Parathyroid adenoma (tissue), 2 donors: ENCODE measurements around the gene DMAC2L.
A peak's percentile ranks its signal among the peaks of the same experiment; 100 is the strongest.
"Not testable (repeated sequence)": the region's sequence is repeated elsewhere in the genome, so short reads cannot be mapped to it uniquely, and the experiment has no call there.

Source experiments
- H2AFZ ChIP-seq: fragments of 300-600 bp; sonication (generic); one replicate; pipeline ENCODE4 v1.7.0; 2017; ENCODE audit warnings: antibody characterized with exemption, mild to moderate bottlenecking
- H3K27ac ChIP-seq: fragments of 300-600 bp; sonication (generic); one replicate; pipeline ENCODE4 v1.7.0; 2017
- H3K27me3 ChIP-seq: fragments of 300-600 bp; sonication (generic); one replicate; pipeline ENCODE4 v1.7.0; 2017; ENCODE audit warnings: low read length; ENCODE audit not compliant: control insufficient read depth, insufficient read depth
- H3K36me3 ChIP-seq: fragments of 300-600 bp; sonication (generic); one replicate; pipeline ENCODE4 v1.7.0; 2017; ENCODE audit warnings: low read length; ENCODE audit not compliant: control insufficient read depth, insufficient read depth
- H3K4me1 ChIP-seq: fragments of 300-600 bp; sonication (generic); one replicate; pipeline ENCODE4 v1.7.0; 2017; ENCODE audit warnings: control low read depth
- H3K4me2 ChIP-seq: fragments of 300-600 bp; sonication (generic); one replicate; pipeline ENCODE4 v1.7.0; 2017; ENCODE audit warnings: low read length
- H3K4me3 ChIP-seq: fragments of 300-600 bp; sonication (generic); one replicate; pipeline ENCODE4 v1.7.0; 2017; ENCODE audit warnings: low read depth, low read length
- H3K79me2 ChIP-seq: fragments of 300-600 bp; sonication (generic); one replicate; pipeline ENCODE4 v1.7.0; 2017; ENCODE audit warnings: control low read depth
- H3K9ac ChIP-seq: fragments of 300-600 bp; sonication (generic); one replicate; pipeline ENCODE4 v1.7.0; 2017; ENCODE audit warnings: mild to moderate bottlenecking
- H3K9me3 ChIP-seq: fragments of 300-600 bp; sonication (generic); one replicate; pipeline ENCODE4 v1.7.0; 2017; ENCODE audit warnings: low read length; ENCODE audit not compliant: control insufficient read depth
- TF ChIP-seq, protein P1 (sequence below): fragments of 300-600 bp; sonication (generic); IDR thresholded peaks from one replicate; pipeline ENCODE4 v1.7.0; 2017; ENCODE audit warnings: antibody characterized with exemption, mild to moderate bottlenecking
- donor health status: primary hyperparathyroidism.

Gene DMAC2L

DNA sequence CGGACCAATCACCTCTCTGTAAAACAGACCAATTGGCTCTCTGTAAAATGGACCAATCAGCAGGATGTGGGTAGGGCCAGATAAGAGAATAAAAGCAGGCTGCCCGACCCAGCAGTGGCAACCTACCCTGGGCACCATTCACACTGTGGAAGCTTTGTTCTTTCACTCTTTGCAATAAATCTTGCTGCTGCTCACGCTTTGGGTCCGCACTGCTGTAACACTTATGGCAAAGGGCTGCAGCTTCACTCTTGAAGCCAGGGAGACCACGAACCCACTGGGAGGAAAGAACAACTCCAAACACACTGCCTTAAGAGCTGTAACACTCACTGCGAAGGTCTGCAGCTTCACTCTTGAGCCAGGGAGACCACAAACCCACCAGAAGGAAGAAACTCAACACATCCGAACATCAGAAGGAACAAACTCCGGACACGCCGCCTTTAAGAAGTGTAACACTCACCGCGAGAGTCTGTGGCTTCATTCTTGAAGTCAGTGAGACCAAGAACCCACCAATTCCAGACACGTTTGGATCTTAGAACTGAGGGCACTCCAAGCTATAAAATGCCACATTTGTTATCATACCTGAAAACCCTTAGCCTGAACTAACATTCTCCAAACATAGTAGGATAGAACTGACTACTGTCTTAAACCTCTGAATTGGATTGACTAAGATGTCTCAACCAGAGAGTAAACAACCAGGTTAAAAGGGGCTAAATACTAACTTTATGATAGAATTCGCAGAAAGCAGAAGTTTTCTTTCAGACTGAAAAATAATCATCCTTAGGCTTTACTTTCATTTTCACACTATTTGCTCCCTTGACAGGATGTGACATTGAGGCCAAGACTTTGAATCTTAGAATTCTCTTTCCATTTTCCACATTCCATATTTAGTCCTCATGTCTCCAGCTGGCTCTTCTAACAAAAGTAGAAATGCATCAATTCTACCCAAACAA lies 50.9 kb downstream of the DMAC2L start:
- H3K4me3 ChIP-seq = no peak overlapping the region

DNA sequence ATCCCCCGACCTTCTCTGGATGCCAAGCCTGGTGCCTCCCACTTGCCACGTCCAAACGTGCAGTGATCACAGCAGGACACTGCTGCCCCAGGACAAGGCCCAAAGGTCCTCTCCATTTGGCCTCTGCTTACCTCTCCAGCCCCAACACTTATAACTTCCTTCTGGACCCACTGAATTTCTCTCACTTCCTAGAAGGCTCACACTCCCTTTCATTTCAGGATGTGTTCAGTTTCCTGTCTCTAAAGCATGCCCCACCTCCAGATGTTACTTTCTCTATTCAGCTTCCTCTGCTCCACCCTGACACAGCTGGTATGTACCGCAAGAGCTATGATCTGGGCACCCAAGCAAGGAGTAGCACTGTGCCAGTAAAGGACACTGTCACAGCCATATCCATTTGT lies 51.6 kb downstream of the DMAC2L start:
- H3K9ac ChIP-seq = no peak overlapping the region
- H3K4me2 ChIP-seq = no peak overlapping the region
- H3K9me3 ChIP-seq = no peaks in the 10 kb centered on the region
- TF ChIP-seq, protein P1, sequence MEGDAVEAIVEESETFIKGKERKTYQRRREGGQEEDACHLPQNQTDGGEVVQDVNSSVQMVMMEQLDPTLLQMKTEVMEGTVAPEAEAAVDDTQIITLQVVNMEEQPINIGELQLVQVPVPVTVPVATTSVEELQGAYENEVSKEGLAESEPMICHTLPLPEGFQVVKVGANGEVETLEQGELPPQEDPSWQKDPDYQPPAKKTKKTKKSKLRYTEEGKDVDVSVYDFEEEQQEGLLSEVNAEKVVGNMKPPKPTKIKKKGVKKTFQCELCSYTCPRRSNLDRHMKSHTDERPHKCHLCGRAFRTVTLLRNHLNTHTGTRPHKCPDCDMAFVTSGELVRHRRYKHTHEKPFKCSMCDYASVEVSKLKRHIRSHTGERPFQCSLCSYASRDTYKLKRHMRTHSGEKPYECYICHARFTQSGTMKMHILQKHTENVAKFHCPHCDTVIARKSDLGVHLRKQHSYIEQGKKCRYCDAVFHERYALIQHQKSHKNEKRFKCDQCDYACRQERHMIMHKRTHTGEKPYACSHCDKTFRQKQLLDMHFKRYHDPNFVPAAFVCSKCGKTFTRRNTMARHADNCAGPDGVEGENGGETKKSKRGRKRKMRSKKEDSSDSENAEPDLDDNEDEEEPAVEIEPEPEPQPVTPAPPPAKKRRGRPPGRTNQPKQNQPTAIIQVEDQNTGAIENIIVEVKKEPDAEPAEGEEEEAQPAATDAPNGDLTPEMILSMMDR = no peak
- no peaks in the 10 kb centered on the region for H3K27me3 ChIP-seq
- no peaks in the 10 kb centered on the region for H3K4me1 ChIP-seq
- peak overlapping the region; percentile 45 for H2AFZ ChIP-seq
- H3K79me2 ChIP-seq = no peaks in the 10 kb centered on the region
- H3K27ac ChIP-seq = peak overlapping the region; percentile 47
- H3K36me3 ChIP-seq = no peaks in the 10 kb centered on the region
- H3K4me3 ChIP-seq = no peak overlapping the region

More for the DNA sequence above, 50.9 kb downstream of the DMAC2L start:
- H3K27me3 ChIP-seq = no peaks in the 10 kb centered on the region
- TF ChIP-seq, protein P1 = no peak
- no peaks in the 10 kb centered on the region for H3K9me3 ChIP-seq
- no peaks in the 10 kb centered on the region for H3K79me2 ChIP-seq
- H3K36me3 ChIP-seq = no peaks in the 10 kb centered on the region
- H2AFZ ChIP-seq = peak overlapping the region; percentile 45
- no peaks in the 10 kb centered on the region for H3K4me1 ChIP-seq
- peak overlapping the region; percentile 47 for H3K27ac ChIP-seq
- H3K4me2 ChIP-seq = no peak overlapping the region
- no peak overlapping the region for H3K9ac ChIP-seq

DNA sequence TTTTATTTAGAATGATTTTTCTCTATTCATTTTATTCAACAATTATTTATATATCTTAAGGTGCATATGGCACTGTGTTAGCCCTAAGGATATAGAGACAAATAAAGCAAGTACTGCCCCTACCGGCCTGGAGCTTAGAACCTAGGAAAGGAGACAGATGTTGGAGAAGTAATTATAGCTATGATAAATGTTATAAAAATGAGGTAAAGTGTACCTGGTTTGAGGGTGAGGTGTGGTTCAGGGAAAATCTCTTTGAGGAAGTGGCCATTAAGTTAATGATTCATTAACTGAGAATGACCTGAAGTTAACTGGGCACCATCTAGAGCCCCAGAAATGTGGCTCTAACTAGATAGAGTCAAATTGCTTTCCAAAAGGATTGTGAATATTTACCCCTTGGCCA lies 52.7 kb downstream of the DMAC2L start:
- Histone ChIP-seq H3K9me3 (no peaks in the 10 kb centered on the region), H3K27me3 (no peaks in the 10 kb centered on the region), H3K36me3 (no peaks in the 10 kb centered on the region), H2AFZ (no peak overlapping the region), H3K9ac (no peak overlapping the region), H3K4me1 (no peaks in the 10 kb centered on the region), H3K4me2 (no peak overlapping the region), H3K79me2 (no peaks in the 10 kb centered on the region), H3K4me3 (no peak overlapping the region), H3K27ac (no peak overlapping the region)
- TF ChIP-seq, protein P1 = no peak

DNA sequence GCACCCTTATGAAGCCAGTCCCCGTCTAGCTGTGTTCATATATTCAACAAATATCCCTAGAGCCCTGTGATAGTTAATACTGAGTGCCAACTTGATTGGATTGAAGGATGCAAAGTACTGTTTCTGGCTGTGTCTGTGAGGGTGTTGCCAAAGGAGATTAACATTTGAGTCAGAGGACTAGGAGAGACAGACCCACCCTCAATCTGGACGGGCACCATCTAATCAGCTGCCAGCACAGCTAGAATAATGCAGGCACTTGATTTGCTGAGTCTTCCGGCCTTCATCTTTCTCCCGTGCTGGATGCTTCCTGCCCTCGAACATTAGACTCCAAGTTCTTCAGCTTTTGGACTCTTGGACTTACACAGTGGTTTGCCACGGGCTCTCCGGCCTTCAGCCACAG lies 53.4 kb downstream of the DMAC2L start:
- not testable (repeated sequence) for H3K36me3 ChIP-seq, H3K4me1 ChIP-seq, H2AFZ ChIP-seq, H3K4me3 ChIP-seq, H3K27me3 ChIP-seq, H3K79me2 ChIP-seq, H3K4me2 ChIP-seq, H3K27ac ChIP-seq, H3K9ac ChIP-seq, H3K9me3 ChIP-seq

DNA sequence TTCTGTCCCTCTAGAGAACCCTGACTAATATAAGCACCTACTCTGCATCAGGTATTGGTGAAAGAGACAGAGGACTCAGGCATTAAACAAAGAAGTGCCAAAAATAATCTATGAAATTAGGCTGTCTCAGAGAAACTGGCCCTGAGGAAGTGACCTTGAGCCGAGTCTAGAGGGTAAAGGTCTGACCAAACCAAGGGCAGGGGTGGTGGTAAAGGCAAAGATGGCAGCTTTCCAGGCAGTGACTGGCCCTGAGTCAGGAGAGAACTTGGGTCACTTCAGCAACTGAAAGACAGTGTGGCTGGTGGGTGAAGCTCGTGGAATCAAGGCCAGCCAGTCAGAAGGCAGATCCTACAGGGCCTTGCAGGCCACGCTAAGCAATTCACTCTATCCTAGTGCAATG lies 54.0 kb downstream of the DMAC2L start:
- no peaks in the 10 kb centered on the region for H3K4me1 ChIP-seq
- H3K27ac ChIP-seq = no peak overlapping the region
- H3K9ac ChIP-seq = no peak overlapping the region
- H2AFZ ChIP-seq = no peak overlapping the region
- H3K79me2 ChIP-seq = no peaks in the 10 kb centered on the region
- no peak overlapping the region for H3K4me3 ChIP-seq
- no peaks in the 10 kb centered on the region for H3K36me3 ChIP-seq
- no peak overlapping the region for H3K4me2 ChIP-seq
- TF ChIP-seq, protein P1 = no peak
- no peaks in the 10 kb centered on the region for H3K27me3 ChIP-seq
- no peaks in the 10 kb centered on the region for H3K9me3 ChIP-seq
